ENCODE measurements around the gene KRT27.

DNA sequence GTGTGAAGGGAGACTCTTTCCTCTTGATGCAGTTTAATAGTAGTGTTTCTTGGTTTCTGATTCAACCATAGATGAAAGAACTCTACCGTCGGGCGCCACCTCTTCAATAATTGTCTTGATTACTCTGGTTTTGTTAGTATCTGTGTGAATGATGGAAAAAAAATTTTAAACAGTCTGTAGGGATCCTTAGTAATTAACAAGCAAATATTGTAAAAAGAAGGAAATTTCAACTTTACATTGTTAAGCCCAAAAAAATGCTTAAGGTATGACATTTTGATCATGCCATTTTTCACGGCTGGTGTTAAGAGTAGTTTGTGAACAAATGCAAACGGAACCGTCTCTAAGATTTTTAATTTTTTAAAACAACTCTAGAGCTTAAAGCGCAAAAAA lies 36.0 kb upstream of the KRT27 start:
- TF ChIP-seq, protein P1, sequence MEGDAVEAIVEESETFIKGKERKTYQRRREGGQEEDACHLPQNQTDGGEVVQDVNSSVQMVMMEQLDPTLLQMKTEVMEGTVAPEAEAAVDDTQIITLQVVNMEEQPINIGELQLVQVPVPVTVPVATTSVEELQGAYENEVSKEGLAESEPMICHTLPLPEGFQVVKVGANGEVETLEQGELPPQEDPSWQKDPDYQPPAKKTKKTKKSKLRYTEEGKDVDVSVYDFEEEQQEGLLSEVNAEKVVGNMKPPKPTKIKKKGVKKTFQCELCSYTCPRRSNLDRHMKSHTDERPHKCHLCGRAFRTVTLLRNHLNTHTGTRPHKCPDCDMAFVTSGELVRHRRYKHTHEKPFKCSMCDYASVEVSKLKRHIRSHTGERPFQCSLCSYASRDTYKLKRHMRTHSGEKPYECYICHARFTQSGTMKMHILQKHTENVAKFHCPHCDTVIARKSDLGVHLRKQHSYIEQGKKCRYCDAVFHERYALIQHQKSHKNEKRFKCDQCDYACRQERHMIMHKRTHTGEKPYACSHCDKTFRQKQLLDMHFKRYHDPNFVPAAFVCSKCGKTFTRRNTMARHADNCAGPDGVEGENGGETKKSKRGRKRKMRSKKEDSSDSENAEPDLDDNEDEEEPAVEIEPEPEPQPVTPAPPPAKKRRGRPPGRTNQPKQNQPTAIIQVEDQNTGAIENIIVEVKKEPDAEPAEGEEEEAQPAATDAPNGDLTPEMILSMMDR (IDR thresholded peaks at IDR 0.05), result no peak
- TF ChIP-seq POLR2A (IDR thresholded peaks at IDR 0.05), result no peak

All from Peyer's patch (tissue), 4 donors.